HG03135 (cell line): ENCODE results near the gene LGALS4.
"Not testable (repeated sequence)": the region's sequence is repeated elsewhere in the genome, so short reads cannot be mapped to it uniquely, and the experiment has no call there.

Experiments
- ATAC-seq: cut with Tn5 transposase; IDR thresholded peaks from one replicate; pipeline ENCODE4 v1.9.1; 2021; ENCODE audit warnings: mild to moderate bottlenecking, moderate library complexity; ENCODE audit not compliant: unreplicated experiment

Gene LGALS4

DNA sequence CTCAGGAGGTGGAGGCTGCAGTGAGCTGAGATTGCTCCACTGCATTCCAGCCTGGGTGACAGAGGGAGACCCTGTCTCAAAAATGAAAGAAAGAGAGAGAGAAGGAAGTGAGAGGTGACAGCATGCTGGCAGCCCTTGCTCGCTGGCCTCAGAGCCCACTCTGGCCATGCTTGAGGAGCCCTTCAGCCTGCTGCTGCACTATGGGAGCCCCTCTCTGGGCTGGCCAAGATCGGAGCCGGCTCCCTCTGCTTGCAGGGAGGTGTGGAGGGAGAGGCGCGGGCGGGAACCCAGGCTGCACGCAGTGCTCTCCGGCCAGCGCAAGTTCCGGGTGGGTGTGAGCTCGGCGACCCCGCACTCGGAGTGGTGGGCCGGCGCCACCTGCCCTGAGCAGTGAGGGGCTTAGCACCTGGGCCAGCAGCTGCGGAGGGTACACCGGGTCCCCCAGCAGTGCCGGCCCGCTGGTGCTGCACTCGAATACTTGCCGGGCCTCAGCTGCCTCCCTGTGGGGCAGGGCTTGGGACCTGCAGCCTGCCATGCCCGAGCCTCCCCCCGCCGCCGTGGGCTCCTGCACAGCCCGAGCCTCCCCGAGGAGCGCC is 8.6 kb upstream of the LGALS4 start:
- not testable (repeated sequence) for ATAC-seq

DNA sequence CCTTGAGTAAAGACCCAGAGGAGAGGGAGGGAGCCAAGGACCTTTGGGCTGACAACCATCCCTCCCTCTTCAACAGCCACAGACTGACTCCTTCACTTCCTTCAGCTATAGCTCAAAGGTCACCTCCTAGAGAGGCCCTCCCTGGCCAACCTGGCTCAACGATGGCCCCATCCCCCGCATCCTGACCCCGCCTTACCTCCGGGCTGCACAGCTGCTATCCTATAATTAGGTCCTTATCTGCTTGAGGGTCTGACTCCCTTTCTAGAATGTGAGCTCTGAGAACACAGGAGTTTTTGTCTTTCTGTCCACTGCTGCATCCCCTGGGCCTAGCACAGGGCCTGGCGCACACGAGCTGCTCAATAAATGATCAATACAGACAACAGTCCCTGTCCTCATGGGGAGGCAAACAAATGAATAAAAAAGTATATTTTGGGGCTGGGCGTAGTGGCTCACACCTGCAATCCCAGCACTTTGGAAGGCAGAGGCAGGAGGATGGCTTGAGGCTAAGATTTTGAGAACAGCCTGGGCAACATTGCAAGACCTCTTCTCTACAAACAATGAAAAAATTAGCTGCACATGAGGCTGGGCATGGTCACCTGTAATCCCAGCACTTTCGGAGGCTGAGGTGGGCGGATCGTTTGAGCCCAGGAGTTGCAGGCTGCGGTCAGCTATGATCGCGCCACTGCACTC is 6.6 kb upstream of the LGALS4 start:
- no peak for ATAC-seq

DNA sequence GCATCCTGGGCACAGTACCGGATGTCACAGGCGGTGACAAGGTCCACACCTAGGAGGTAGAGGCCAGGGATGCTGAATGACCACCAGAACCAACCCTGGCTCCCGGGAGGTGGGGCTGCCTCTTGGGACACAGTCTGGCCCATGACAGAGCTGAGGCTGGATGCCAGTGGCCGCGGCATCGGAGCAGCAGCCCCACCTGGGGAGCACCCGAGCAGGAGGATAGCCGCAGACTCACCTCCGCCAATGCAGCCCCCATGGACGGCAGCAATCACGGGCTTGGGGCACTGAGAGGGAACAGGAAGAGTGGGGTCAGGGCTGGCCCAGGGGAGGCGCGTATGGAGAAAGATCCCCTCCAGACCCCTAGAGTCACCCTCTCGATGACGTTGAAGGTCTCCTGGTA is 4.3 kb upstream of the LGALS4 start:
- no peak for ATAC-seq

DNA sequence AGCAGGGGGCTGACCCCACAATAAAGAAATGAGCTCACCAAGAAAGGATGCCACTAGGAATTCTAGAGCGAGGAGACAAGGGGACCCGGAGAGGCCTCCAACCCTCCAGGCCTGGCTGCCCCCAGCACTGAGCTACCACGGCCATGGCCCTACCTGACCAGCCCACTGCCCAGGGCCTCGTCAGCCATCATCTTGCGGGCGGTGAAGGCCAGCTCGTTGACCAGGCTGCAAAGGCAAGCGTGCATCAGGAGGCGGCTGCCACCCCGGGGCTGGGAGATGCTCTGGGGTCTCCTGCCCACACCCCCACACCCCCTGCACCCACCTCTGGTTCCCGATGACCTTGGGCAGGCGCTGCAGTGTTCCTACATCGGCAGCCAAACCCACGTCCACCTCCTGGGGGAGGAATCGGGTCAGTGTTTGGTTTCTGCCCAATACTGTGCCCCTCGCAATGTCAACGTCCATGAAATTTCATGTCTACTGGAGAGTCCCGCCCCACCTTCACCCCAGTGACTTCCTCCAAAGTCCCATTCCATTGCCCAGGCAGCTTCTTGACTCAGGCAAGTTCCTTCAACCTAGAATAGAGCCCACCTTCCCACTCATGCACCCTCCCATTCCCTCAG is 3.5 kb upstream of the LGALS4 start:
- no peak for ATAC-seq

DNA sequence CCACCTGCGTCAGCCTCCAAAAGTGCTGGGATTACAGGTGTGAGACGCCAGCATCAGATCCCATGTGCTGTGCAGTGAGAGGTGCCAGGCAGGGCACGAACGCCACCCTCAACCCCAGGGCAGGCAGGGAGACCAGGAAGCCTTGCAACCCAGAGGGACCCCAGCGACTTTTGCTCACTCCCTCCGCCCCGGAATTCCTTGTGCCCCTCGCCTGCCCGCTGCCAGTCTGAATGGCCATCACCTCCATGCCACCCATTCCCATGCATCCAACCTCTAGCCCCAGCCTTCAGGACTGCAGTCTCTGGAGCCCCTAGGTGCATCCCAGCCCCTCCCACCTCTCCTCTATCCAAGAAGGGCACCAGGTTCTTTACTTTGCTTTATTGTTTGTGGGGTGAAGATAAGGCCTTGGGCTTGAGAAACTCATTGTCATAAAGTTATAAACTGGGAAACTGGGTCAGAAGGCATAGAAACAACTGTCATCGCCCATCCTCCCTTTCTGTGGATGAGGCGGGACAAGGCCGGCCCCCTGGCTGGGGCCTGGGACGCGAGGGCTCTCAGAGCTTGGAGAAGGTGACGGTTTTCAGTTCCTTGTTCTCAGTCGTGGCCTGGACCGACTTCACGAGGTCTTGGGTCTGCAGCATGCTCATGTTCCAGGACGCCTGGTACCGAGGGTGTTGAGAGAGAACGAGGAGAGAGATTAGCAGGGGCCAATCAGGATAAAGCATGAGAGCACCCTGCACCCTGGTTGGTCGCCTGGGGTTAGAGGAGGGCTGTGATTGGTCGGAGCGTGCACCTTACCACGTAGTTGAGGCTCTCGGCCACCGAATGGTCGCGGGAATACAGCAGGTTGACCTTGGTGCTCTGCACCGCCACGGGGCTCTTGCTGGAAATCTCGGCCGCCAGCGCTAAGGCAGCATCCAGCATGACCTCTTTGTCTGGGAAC is 2.6 kb upstream of the LGALS4 start:
- ATAC-seq, result no peak

DNA sequence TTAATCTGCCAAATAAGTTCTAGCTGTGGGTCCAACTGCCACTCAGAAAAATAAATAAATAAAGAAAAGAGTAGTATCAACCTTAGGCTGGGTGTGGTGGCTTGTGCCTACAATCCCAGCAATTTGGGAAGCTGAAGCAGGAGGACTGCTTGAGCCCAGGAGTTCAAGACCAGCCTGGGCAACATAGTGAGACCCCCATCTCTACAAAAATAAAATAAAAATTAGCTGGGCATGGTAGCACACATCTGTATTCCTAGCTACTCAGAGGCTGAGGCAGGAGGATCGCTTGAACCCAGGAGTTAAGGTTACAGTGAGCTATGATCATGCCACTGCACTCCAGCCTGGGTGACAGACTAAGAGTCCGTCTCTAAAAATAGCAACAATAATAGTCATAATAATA is 1.2 kb upstream of the LGALS4 start:
- not testable (repeated sequence) for ATAC-seq

DNA sequence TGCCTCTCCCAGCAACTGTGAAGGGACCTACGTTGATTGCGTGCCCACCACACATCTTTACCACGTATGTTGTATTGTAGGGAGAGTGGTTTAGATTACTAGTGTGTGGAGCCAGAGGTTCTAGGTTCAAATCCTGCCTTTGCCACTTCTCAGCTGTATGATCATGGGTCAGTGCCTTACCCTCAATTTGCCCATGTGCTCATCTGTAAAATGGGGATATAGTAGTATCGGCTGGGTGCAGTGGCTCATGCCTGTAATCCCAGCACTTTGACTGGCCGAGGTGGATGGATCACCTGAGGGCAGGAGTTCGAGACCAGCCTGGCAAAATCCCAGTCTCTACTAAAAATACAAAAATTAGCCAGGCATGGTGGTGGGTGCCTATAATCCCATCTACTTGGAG is 578 bp upstream of the LGALS4 start:
- no peak for ATAC-seq

DNA sequence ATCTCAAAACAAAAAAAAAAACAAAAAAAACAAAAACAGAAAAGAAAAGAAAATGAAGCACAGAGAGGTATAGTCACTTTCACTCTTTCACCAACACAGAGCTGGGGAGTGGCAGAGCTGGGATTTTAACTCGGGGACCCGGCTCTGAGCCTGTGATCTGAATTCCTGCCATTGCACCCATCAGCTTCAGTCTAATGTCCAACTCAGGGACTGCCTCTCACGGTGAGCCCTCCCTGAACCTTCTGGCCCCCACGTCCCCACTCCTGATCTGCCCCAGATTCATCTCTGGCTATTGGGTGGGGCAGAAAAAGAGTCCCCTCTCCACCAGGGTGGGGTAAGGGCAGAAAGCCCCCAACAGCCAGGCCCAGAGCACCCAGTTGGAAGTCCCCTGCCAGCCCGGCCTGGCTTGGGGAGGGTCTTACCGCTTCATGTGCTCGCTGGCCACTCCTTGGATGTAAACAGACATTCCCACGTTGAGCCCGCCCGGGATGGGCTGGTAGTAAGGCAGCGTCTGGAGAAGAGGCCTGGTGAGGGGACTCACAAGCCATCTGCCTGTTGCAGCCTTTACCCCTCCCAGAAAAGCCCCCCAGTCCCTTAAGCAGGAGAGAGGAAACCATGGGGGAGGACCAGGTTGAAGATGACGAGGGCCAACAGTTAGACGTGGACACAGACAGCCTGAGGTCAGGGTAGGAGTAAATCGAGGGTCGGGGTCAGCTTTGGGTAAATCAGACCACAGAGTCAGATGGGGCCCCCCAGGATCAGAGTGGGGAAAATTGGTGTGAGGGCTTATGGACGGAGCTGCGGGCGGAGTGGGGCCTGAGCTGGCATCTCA is 520 bp downstream of the LGALS4 start:
- no peak for ATAC-seq

DNA sequence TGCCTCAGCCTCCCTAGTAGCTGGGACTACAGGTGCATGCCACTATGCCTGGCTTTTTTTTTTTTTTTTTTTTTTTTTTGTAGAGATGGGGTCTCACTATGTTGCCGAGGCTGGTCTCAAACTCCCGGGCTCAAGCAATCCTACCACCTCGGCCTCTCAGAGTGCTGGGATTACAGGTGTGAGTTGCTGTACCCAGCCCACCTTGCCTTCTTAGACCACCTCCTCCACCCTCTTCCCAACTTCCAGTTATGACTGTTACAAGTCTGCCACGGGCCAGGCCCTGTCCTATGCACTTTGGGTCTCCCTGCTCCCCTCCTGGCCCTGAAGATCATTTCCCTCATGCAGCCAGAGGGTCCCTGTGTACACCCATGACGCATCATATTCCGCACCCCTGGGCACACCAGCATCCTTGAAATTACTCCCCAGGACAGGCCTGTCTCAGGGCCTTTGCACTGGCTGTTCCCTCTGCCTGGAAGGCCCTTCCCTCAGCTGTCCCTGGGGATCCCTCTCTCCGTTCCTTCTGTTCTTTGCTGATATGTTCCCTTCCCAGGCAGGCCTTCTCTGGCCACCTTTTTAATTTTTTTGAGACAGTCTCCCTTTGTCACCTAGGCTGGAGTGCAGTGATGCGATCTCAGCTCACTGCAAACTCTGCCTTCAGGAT is 3.0 kb downstream of the LGALS4 start:
- ATAC-seq, result no peak

DNA sequence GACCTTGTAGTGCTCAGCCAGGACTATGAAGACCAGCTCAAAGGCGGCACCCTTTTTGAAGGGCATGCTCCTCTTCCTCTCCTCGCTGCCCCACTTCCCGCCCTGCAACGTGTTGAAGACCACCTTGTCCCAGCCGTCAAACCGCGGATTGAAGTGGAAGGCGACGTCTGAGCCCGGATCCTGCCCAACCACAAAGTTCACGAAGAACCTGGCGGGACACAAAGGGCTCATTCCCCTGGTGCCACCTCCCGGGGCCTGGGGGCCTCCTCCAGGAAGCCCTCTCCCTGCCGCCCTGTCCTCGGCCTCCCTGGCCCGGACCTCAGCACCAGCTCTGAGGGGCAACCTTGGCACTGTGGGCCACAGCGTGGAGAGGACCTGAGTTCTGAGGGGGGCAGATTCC is 4.0 kb downstream of the LGALS4 start:
- no peak for ATAC-seq

DNA sequence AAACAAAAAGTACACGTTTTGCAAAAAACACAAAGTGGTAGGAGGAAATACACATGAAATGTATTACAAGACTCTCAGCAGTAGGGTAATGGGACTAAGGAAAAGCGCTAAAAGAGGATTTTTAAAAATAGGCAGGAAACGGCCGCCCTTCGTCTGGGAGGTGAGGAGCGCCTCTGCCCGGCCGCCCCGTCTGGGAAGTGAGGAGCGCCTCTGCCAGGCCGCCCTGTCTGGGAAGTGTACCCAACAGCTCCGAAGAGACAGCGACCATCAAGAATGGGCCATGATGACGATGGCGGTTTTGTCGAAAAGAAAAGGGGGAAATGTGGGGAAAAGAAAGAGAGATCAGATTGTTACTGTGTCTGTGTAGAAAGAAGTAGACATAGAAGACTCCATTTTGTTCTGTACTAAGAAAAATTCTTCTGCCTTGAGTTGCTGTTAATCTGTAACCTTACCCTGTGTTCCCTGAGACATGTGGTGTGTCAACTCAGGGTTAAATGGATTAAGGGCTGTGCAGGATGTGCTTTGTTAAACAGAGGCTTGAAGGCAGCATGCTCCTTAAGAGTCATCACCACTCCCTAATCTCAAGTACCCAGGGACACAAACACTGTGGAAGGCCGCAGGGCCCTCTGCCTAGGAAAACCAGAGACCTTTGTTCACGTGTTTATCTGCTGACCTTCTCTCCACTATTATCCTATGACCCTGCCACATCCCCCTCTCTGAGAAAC is 5.2 kb downstream of the LGALS4 start:
- ATAC-seq, result not testable (repeated sequence)

DNA sequence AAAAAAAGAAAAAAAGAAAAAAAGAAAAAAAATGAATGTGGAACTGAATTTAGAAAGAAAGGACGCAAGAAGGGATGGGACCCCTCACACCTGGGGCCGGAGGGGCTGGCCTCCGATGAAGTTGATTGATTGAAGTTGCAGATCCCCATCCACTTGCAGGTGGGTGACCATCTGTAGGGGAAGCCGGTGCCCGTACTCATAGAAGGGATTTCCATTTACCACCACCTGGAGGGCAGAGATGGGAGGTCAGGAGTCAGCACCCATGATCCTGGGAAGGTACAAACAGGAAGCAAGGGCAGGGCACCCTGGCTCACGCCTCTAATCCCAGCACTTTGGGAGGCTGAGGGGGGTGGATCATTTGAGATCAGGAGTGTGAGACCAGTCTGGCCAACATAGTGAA is 6.4 kb downstream of the LGALS4 start:
- ATAC-seq, result no peak

DNA sequence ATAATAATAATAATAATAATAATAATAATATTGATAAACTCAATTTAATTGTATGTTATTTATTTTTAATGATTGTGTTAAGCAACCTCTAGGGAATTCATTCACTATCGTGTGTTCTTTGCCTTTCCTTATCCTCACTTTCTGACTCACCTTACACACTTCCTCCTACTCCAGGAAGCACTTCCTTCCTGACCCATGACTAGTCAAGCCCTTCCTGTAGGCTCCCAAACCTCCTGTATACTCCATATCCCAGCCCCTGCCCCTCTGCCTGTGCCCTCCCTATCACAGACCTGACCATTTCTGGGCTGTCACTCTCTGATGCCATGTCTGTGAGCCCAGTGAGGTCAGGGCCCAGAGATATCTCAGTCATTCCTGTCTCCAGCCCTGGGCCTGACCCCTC is 7.6 kb downstream of the LGALS4 start:
- no peak for ATAC-seq

DNA sequence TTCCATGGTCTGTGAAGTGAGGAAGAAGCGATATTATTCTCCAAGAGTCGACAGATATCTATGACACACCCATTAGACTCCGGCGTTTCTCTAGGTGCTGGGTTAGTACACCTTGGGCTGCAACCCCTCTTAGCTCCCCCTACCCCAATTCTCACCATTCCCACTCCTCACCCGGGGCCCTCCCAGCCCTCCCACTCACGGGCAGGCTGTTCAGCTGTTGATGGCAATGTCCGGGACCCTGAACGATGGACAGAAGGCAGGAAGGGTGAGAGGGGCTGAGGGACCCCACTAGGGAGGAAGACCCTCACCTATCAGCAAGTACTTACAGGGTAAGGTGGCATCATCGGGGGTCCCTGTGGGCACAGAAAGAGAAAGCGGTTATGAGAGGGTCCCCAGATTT is 9.2 kb downstream of the LGALS4 start:
- ATAC-seq, result no peak

DNA sequence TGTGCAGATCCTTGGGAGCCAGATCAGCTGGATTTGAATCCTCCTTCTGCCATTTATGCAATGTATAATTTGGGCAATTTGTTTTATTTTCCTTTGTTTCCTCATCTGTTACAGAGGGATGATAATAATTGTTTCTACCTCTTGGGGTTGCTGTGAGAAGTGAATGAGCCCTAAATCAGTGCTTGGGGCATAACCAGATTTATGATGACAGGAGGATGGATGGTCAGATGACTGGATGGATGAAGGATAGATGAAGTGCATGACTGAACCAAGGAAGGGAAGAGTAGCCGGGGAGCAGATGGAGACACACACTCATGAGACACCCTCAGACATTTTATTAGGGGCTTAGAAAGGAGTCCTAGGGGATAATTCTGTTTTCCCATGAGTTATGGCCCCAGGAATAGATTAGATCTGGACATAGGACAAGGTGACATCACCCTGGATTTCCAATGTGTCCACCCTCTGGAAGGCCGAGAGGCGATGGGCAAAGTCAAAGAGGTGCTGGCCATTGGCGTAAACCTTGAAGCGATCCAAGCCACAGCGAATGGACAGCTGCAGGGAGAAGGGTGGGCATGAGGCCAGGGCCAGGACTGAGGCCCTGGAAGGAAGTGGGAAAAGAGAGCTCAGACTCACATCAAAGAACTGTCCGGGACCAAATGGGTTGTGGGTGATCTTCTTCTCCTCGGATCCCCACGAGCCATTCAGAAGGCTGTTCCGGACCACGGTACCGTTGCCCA is 11.2 kb downstream of the LGALS4 start:
- ATAC-seq, result no peak

DNA sequence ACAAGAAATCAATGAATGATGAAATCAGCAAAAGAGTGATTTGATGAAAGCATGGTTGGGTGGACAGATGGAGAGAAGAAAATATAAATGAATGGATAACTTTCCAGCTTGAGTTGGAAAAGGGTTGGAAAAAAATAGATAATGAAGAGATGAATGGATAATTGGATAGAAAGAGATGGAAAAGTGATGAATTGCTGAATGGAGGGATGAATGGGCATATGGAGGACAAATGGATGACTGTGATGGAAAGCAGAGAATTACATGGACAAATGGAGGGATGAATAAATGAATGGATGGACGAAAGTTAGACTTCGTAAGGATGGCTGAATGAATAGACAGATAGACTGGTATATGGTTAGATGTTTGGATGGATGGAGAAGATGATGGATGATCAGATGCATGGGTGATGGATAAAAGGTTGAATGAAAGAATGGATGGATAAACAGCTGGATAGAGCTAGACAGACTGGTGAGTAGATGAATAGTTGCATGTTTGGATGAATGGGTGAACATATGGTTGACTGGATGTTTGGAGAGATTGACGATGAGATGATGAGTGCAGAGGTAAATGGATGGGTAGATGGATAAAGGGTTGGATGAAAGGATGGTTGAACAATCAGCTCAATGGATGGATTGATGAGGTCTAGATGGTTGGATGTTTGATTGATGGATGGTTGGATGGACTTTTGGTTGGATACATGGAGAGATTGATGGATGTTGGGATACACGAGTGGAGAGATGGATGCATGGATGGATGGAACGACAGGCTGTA is 12.0 kb downstream of the LGALS4 start:
- no peak for ATAC-seq

DNA sequence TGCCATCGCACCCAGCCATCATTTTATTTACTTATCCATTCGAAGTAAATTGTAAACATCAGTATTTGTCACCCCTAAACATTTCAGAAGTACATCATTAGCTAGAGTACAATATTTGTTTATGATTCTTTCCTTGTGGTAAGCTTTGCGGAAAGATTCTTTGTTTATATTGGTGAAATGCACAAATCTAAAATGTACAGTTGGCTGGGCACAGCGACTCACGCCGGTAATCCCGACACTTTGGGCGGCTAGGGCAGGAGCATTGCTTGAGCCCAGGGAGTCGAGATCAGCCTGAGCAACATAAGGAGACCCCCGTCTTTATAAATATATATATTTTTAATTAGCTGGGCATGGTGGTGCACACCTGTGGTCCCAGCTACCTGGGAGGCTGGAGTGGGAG is 13.6 kb downstream of the LGALS4 start:
- no peak for ATAC-seq

DNA sequence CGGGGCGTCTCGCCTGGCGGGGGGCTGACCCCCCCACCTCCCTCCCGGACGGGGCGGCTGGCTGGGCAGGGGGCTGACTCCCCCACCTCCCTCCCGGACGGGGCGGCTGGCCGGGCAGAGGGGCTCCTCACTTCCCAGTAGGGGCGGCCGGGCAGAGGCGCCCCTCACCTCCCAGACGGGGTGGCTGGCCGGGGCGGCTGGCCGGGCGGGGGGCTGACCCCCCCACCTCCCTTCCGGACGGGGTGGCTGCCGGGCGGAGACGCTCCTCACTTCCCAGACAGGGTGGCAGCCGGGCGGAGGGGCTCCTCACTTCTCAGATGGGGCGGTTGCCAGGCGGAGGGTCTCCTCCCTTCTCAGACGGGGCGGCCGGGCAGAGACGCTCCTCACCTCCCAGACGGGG is 15.0 kb downstream of the LGALS4 start:
- ATAC-seq, result not testable (repeated sequence)
